ENCODE results near the gene ATP10A. TPM values are rescaled to one million over a fixed set of nuclear protein-coding genes. Genes with fewer than 3 reads are reported as not detected.

Gene ATP10A
- total and polyA plus RNA-seq, 12 donors, result 0.67 to 31.8 (median 16.1) TPM

- DNase-seq, result no peak
- Histone ChIP-seq H3K27ac (no peak overlapping the region), H3K9me3 (replicated peaks in 1 of 3) (no peaks in the 10 kb centered on the region), H3K27me3 (no peaks in the 10 kb centered on the region), H3K4me3 (no peak overlapping the region), H3K4me1 (replicated peaks in 1 of 2) (peaks cover 2 to 10% of the 10 kb centered on the region in 2 donors), H3K36me3 (replicated peaks in 1 of 2) (peaks cover 0 to 5% of the 10 kb centered on the region in 2 donors)
- TF ChIP-seq, protein P1, sequence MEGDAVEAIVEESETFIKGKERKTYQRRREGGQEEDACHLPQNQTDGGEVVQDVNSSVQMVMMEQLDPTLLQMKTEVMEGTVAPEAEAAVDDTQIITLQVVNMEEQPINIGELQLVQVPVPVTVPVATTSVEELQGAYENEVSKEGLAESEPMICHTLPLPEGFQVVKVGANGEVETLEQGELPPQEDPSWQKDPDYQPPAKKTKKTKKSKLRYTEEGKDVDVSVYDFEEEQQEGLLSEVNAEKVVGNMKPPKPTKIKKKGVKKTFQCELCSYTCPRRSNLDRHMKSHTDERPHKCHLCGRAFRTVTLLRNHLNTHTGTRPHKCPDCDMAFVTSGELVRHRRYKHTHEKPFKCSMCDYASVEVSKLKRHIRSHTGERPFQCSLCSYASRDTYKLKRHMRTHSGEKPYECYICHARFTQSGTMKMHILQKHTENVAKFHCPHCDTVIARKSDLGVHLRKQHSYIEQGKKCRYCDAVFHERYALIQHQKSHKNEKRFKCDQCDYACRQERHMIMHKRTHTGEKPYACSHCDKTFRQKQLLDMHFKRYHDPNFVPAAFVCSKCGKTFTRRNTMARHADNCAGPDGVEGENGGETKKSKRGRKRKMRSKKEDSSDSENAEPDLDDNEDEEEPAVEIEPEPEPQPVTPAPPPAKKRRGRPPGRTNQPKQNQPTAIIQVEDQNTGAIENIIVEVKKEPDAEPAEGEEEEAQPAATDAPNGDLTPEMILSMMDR (IDR thresholded peaks at IDR 0.05), result no peak
- TF ChIP-seq POLR2A (IDR thresholded peaks at IDR 0.05), result no peak
- 77 to 89% (median 84%) methylated on average over 4 of the region's 4 CpGs for WGBS, 4 donors
- intact Hi-C loops (cut with DNase I), result no loop called here
Measured at GRCh38 chr15:25689592-25689991, 173.5 kb downstream of the ATP10A start.

GRCh38 chr15:25688166-25688565, 175.0 kb downstream of the ATP10A start:
- intact Hi-C loops (cut with DNase I), result no loop called here
- TF ChIP-seq, protein P1 (IDR thresholded peaks at IDR 0.05), result no peak
- no peak for TF ChIP-seq POLR2A (IDR thresholded peaks at IDR 0.05)
- Histone ChIP-seq H3K27me3 (no peaks in the 10 kb centered on the region), H3K9me3 (replicated peaks in 1 of 3) (no peaks in the 10 kb centered on the region), H3K4me3 (no peak overlapping the region), H3K4me1 (replicated peaks in 1 of 2) (peaks cover 4 to 25% of the 10 kb centered on the region in 2 donors), H3K27ac (no peak overlapping the region), H3K36me3 (replicated peaks in 1 of 2) (no peaks in the 10 kb centered on the region)
- 84 to 87% (median 87%) methylated on average over 9 of the region's 9 CpGs for WGBS, 4 donors
- no peak for DNase-seq

DNA sequence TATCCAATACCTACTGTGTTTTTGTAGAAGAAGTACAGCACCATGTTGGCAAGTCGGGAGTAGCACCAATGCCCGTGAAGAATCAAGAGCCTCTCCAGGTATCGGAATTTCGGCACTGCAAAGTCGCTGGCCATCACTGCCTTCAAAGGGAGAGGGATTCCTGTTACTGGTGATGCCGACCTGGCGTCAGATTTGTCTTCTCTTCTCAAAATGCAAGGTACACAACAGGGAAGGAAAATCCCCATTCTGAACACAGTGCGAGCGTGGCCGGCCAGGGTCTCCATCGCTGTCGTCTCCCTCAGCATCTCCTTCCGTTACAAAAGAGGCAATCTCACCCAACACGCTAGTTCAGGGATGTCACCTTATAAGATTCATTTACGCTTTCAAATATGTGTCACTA, 175.4 kb downstream of the ATP10A start:
- WGBS, 4 donors, result 90 to 97% (median 96%) methylated on average over 15 of the region's 15 CpGs
- DNase-seq, result no peak
- Histone ChIP-seq H3K4me1 (replicated peaks in 1 of 2) (peaks cover 4 to 29% of the 10 kb centered on the region in 2 donors), H3K4me3 (no peak overlapping the region), H3K27ac (no peak overlapping the region), H3K9me3 (replicated peaks in 1 of 3) (no peaks in the 10 kb centered on the region), H3K27me3 (no peaks in the 10 kb centered on the region), H3K36me3 (replicated peaks in 1 of 2) (no peaks in the 10 kb centered on the region)
- intact Hi-C loops (cut with DNase I), result no loop called here
- no peak for TF ChIP-seq POLR2A (IDR thresholded peaks at IDR 0.05)
- TF ChIP-seq, protein P1 (IDR thresholded peaks at IDR 0.05), result no peak

DNA sequence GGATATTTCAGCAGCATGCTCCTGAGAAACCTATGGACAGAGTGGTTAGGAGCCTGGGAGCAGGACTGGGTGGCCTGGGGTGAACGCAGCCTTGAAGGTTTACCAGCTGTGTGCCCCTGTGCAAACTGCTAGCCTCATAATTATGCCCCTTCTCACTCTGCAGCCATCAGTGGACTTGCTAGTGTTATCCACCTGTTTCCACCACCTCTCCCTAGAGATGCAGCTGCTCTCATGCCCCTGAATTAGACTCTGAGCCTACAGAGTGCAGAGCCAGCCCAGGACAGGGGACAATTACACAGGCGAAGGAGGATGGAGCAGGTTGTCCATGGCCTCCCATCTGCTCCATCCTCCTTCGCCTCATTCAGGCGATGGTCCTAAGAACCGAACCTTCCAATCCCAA, 175.9 kb downstream of the ATP10A start:
- DNase-seq, result no peak
- H3K27ac ChIP-seq, result no peak overlapping the region
- no peaks in the 10 kb centered on the region for H3K36me3 ChIP-seq (replicated peaks in 1 of 2)
- no peaks in the 10 kb centered on the region for H3K9me3 ChIP-seq (replicated peaks in 1 of 3)
- peaks cover 4 to 33% of the 10 kb centered on the region in 2 donors for H3K4me1 ChIP-seq (replicated peaks in 1 of 2)
- H3K27me3 ChIP-seq, result no peaks in the 10 kb centered on the region
- no peak overlapping the region for H3K4me3 ChIP-seq
- intact Hi-C loops (cut with DNase I), result no loop called here
- WGBS, 4 donors, result 92 to 97% (median 95%) methylated on average over 5 of the region's 5 CpGs
- TF ChIP-seq POLR2A (IDR thresholded peaks at IDR 0.05), result no peak
- TF ChIP-seq, protein P1 (IDR thresholded peaks at IDR 0.05), result no peak

All from adrenal gland (tissue), 12 donors.